Measurements from ENCODE around the gene PTK6.
A peak's percentile ranks its signal among the peaks of the same experiment; 100 is the strongest.

DNA sequence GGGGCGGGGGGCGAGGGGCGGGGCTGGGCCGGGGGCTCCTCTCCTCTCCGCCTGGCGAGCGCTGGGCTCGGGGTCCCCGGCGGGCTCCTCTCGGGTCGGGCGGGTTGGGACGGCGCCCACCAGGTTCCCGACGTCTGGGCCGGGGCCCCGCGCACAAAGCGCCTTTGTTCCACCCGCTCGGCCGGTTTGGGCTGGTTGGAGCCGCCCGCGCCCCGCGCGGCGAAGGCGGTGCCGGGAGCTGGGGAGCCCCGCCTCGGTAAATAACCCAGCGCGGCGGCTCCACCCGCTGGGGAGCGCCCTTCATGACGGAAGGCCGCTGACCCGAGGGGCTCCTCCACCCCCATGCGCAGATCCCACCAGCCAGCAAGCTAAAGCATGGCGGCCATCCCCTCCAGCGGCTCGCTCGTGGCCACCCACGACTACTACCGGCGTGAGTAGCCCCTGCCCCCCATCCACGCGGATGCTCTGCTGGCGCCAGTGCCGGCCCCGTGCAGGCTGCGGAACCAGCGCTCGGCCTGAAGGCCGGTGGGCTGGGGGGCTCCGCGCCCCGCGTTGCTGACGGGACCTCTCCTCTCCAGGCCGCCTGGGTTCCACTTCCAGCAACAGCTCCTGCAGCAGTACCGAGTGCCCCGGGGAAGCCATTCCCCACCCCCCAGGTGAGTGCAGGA, 16.1 kb downstream of the PTK6 start:
- TF ChIP-seq CTCF (IDR thresholded peaks at IDR 0.05; ENCODE audit: insufficient read depth, low read length) (no peak), REST (IDR thresholded peaks at IDR 0.05; ENCODE audit: insufficient replicate concordance, low read depth) (no peak), POLR2AphosphoS5 (IDR thresholded peaks at IDR 0.05; ENCODE audit: low read depth) (peak; percentile 12; the same call in 1 of the 2 replicates)
